Prostate gland (tissue), 2 donors: Measurements from ENCODE around the gene POLD4. TPM values are rescaled to one million over a fixed set of nuclear protein-coding genes. Genes with fewer than 3 reads are reported as not detected.

Source experiments
- DNase-seq: peaks from one replicate; pipeline ENCODE4 v3.0.0-alpha.2; 2019; ENCODE audit warnings: low spot score
- H3K27ac ChIP-seq, 2 donors: fragments of 200-600 bp; sonication (generic); 2 replicates each; pipeline ENCODE4 v1.5.1; 2017 to 2019
- H3K27me3 ChIP-seq: fragments of 200-600 bp; sonication (generic); replicated peaks from 2 replicates; pipeline ENCODE4 v1.5.1; 2019; ENCODE audit not compliant: insufficient read depth
- H3K36me3 ChIP-seq, 2 donors: fragments of 200-600 bp; sonication (generic); 1 replicate in 1 of 2; 2 replicates in 1 of 2; pipeline versions ENCODE4 v1.5.1 to v1.8.1; 2017 to 2019
- H3K4me1 ChIP-seq: fragments of 200-600 bp; sonication (generic); replicated peaks from 2 replicates; pipeline ENCODE4 v1.5.1; 2019
- H3K4me3 ChIP-seq, 2 donors: fragments of 200-600 bp; sonication (generic); 2 replicates each; pipeline ENCODE4 v1.5.1; 2017 to 2019
- H3K9me3 ChIP-seq: fragments of 200-600 bp; sonication (generic); 2 replicates; pipeline ENCODE4 v1.5.1; 2017
- CTCF ChIP-seq, 4 experiments: fragments of 200-600 bp in 2 of 4; fragments of 450-650 bp in 2 of 4; sonication (generic) in 2 of 4; IDR thresholded peaks; 1 replicate in 3 of 4; 2 replicates in 1 of 4; pipeline ENCODE4 v1.5.1; 2016 to 2019; ENCODE audit warnings: antibody characterized with exemption in 4 of 4, mild to moderate bottlenecking in 2 of 4, moderate library complexity in 2 of 4
- POLR2A ChIP-seq: fragments of 450-650 bp; IDR thresholded peaks from one replicate; pipeline ENCODE4 v1.6.1; 2016; ENCODE audit warnings: antibody characterized with exemption, mild to moderate bottlenecking
- POLR2AphosphoS5 ChIP-seq: sonication (generic); formaldehyde crosslinking; IDR thresholded peaks from one replicate; pipeline ENCODE4 v1.6.1; 2017; ENCODE audit warnings: antibody characterized with exemption
- WGBS: methylation state at CpG from one replicate; pipeline ENCODE4 v1.1.5; 2018; 5-methylcytosine and 5-hydroxymethylcytosine counted together
- intact Hi-C: fragments of 100-400 bp; cut with DNase I; formaldehyde crosslinking; loops from one replicate; pipeline ENCODE4 v1.14.2; 2022
- total RNA-seq, 2 donors: library from RNA; depleted of rRNA; stranded (reverse); fragments of >200 nt; gene quantifications; one replicate each; pipeline ENCODE4 v1.1.0, GENCODE V29; 2016

Gene POLD4
- total RNA-seq, 2 donors from 2014 or later = 95.1 to 145 TPM

- no peaks in the 10 kb centered on the region for H3K27me3 ChIP-seq
- no peak overlapping the region for H3K27ac ChIP-seq
- TF ChIP-seq POLR2A (no peak), CTCF (IDR thresholded peaks at IDR 0.05) (no peak), POLR2AphosphoS5 (no peak)
- H3K9me3 ChIP-seq = no peaks in the 10 kb centered on the region
- H3K4me3 ChIP-seq = no peak overlapping the region
- no peaks in the 10 kb centered on the region for H3K36me3 ChIP-seq
- WGBS = 96% methylated on average over 3 of the region's 3 CpGs
- no peak for DNase-seq
- intact Hi-C loops = no loop called here
- no peaks in the 10 kb centered on the region for H3K4me1 ChIP-seq
Observed at GRCh38 chr11:67337257-67337656, 16.1 kb downstream of the POLD4 start.

DNA sequence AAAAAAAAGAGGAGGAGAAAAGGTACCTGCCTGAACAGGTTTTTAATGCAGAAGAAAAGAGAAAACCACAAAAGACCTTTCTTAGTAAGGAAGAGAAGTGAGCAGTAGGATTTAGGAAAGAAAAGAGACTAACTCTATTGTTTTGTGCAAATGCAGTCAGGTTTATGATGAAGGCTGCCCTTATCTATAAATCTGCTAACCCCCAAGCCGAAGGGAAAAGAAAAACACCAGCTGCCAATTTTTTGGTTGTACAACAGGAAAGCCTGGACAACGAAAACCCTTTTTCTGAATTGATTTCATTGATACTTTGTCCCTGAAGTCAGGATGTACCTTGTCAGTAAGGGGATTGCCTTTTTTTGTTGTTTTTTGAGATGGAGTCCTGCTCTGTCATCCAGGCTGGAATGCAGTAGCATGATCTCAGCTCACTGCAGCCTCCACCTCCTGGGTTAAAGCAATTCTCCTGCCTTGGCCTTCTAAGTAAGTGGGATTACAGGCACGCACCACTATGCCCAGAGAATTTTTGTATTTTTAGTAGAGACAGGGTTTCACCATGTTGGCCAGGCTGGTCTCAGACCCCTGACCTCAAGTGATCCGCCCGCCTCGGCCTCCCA, 21.2 kb downstream of the POLD4 start:
- intact Hi-C loops = no loop called here
- Histone ChIP-seq H3K4me3 (no peak overlapping the region), H3K9me3 (no peaks in the 10 kb centered on the region), H3K36me3 (no peaks in the 10 kb centered on the region), H3K27ac (no peak overlapping the region), H3K4me1 (no peaks in the 10 kb centered on the region), H3K27me3 (no peaks in the 10 kb centered on the region)
- DNase-seq = no peak
- WGBS = 61% methylated on average over 6 of the region's 6 CpGs
- no peak for TF ChIP-seq POLR2A
- TF ChIP-seq CTCF (IDR thresholded peaks at IDR 0.05) = no peak
- no peak for TF ChIP-seq POLR2AphosphoS5

- no peaks in the 10 kb centered on the region for H3K27me3 ChIP-seq
- DNase-seq = no peak
- no peak overlapping the region for H3K4me3 ChIP-seq
- H3K27ac ChIP-seq = no peak overlapping the region
- intact Hi-C loops = no loop called here
- peaks cover 0 to 2% of the 10 kb centered on the region in 2 donors for H3K36me3 ChIP-seq
- TF ChIP-seq POLR2A = no peak
- TF ChIP-seq POLR2AphosphoS5 = no peak
- no peak for TF ChIP-seq CTCF (IDR thresholded peaks at IDR 0.05)
- H3K4me1 ChIP-seq = no peaks in the 10 kb centered on the region
- H3K9me3 ChIP-seq = no peaks in the 10 kb centered on the region
- WGBS = 91% methylated on average over 7 of the region's 7 CpGs
Observed at GRCh38 chr11:67323526-67323925, 29.8 kb downstream of the POLD4 start.

DNA sequence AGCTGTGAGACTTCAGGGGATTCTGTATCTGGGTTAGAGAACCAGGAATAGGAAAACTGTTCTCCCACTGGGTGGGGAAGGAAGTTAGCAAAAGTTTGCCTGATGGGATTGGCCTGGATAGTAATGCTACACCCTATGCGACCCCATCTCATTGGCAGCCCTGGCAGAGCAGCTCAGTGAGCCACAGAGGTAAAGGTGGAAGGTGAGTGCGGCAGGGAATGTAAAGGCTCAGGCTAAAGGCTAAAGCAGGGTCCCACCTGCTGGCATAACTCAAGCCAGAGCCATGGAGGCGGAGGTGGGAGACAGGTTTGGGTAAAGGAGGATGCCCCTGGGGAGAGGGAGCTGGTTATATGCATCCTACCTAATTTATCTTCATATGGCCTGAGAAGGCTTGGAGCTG, 31.3 kb downstream of the POLD4 start:
- intact Hi-C loops = no loop called here
- peaks cover 0 to 2% of the 10 kb centered on the region in 2 donors for H3K36me3 ChIP-seq
- TF ChIP-seq POLR2A (no peak), POLR2AphosphoS5 (no peak), CTCF (IDR thresholded peaks at IDR 0.05) (no peak)
- H3K4me1 ChIP-seq = no peaks in the 10 kb centered on the region
- no peaks in the 10 kb centered on the region for H3K27me3 ChIP-seq
- no peaks in the 10 kb centered on the region for H3K9me3 ChIP-seq
- no peak overlapping the region for H3K27ac ChIP-seq
- H3K4me3 ChIP-seq = no peak overlapping the region
- WGBS = 91% methylated on average over 3 of the region's 3 CpGs
- no peak for DNase-seq

DNA sequence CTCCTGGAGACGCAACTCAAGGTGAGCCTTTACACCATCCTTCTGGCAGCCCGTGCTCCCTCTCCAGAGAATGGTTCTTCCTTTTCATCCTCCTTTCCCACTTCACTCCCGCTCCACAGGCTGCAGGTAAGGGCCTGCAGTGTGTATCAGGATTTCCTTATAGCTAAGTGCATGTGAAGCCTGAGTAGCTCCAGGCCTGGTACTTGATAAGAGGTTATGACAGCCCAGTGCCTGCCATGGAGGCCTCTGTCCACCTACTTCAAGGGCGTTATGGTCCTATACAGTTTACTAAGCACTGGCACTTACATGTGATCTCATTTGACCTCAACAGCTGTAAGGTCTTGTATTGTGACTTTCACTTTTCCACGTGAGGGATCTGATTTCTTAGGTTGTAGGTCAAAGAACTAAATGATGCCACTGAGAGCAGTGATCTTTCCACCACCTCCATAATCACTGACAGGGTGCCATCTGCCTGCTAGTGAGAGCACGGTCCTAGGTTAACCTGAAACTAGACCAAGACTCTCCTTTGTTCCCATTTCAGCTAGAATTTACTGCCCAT, 32.0 kb downstream of the POLD4 start:
- TF ChIP-seq POLR2AphosphoS5 (no peak), POLR2A (no peak), CTCF (IDR thresholded peaks at IDR 0.05) (no peak)
- H3K27ac ChIP-seq = no peak overlapping the region
- no peaks in the 10 kb centered on the region for H3K4me1 ChIP-seq
- peaks cover 0 to 2% of the 10 kb centered on the region in 2 donors for H3K36me3 ChIP-seq
- DNase-seq = no peak
- H3K27me3 ChIP-seq = no peaks in the 10 kb centered on the region
- 82% methylated on average over 6 of the region's 6 CpGs for WGBS
- H3K9me3 ChIP-seq = no peaks in the 10 kb centered on the region
- no peak overlapping the region for H3K4me3 ChIP-seq
- intact Hi-C loops = no loop called here
